Astrocyte of the spinal cord (primary cell): ENCODE data around the gene NOL7.
A peak's percentile ranks its signal among the peaks of the same experiment; 100 is the strongest.

Experiments used
- DNase-seq: peaks from one replicate; pipeline ENCODE4 v3.0.0; 2011; ENCODE audit warnings: low read depth, low spot score
- H3K4me3 ChIP-seq: 2 replicates; pipeline ENCODE4 v1.5.1; 2011; ENCODE audit warnings: low read depth, mild to moderate bottlenecking, low read length, moderate library complexity
- CTCF ChIP-seq: IDR thresholded peaks from 2 replicates; pipeline ENCODE4 v1.5.1; 2012; ENCODE audit warnings: low read depth, mild to moderate bottlenecking, low read length, inconsistent platforms
- in situ Hi-C: cut with HindIII; loops from 2 replicates; pipeline ENCODE4 v1.10.0; 2017; ENCODE audit warnings: low sequenced_read_pairs

The NOL7 gene

GRCh38 chr6:13573669-13574110 lies 41.4 kb upstream of the NOL7 start:
- H3K4me3 ChIP-seq, result peak overlapping the region; percentile 81
- in situ Hi-C loops, result no loop called here
- TF ChIP-seq CTCF, result no peak
- peak; percentile 30 for DNase-seq

GRCh38 chr6:13574149-13574570 lies 41.0 kb upstream of the NOL7 start:
- H3K4me3 ChIP-seq, result peak overlapping the region; percentile 81
- DNase-seq, result peak; percentile 92
- in situ Hi-C loops, result no loop called here
- peak; percentile 53 for TF ChIP-seq CTCF

GRCh38 chr6:13574571-13575376 lies 40.4 kb upstream of the NOL7 start, which contains the start of gene SIRT5:
TSS of gene SIRT5 (plus strand) at chr6:13574601. CDS start at chr6:13584111, 9,510 bp downstream.
- no peak for TF ChIP-seq CTCF
- in situ Hi-C loops, result no loop called here

GRCh38 chr6:13575377-13575775 lies 39.8 kb upstream of the NOL7 start:
- in situ Hi-C loops, result no loop called here
- TF ChIP-seq CTCF, result peak; percentile 77
- no peak for DNase-seq
- H3K4me3 ChIP-seq, result peak overlapping the region; percentile 81

More at GRCh38 chr6:13574571-13575376, 40.4 kb upstream of the NOL7 start, which contains the start of gene SIRT5:
- peak within 1 kb of the TSS; percentile 81 for H3K4me3 ChIP-seq
- DNase-seq, result peak; percentile 82

- no peak for TF ChIP-seq CTCF
- H3K4me3 ChIP-seq, result no peak overlapping the region
- in situ Hi-C loops, result no loop called here
- DNase-seq, result no peak
Measured at GRCh38 chr6:13576017-13576416, 39.1 kb upstream of the NOL7 start.

- in situ Hi-C loops, result no loop called here
- DNase-seq, result no peak
- no peak for TF ChIP-seq CTCF
- H3K4me3 ChIP-seq, result no peak overlapping the region
Measured at GRCh38 chr6:13577926-13578325, 37.2 kb upstream of the NOL7 start.
